NCI-H2196 treated with DMSO at 0.1 percent for 48 hours (cell line): ENCODE results near the gene TAL1.
A peak's percentile ranks its signal among the peaks of the same experiment; 100 is the strongest.

ENCODE experiments used
- DNase-seq: peaks from one replicate; lab custom pipeline; 2025; ENCODE audit not compliant: unreplicated experiment; lab: John Stamatoyannopoulos, UW

TAL1 gene

GRCh38 chr1:47189844-47190508 lies 42.0 kb downstream of the TAL1 start, which contains the start of gene PDZK1IP1:
TSS of gene PDZK1IP1 (minus strand) at chr1:47190036. CDS start at chr1:47189932, 104 bp downstream.
- DNase-seq: peak; percentile 24

DNA sequence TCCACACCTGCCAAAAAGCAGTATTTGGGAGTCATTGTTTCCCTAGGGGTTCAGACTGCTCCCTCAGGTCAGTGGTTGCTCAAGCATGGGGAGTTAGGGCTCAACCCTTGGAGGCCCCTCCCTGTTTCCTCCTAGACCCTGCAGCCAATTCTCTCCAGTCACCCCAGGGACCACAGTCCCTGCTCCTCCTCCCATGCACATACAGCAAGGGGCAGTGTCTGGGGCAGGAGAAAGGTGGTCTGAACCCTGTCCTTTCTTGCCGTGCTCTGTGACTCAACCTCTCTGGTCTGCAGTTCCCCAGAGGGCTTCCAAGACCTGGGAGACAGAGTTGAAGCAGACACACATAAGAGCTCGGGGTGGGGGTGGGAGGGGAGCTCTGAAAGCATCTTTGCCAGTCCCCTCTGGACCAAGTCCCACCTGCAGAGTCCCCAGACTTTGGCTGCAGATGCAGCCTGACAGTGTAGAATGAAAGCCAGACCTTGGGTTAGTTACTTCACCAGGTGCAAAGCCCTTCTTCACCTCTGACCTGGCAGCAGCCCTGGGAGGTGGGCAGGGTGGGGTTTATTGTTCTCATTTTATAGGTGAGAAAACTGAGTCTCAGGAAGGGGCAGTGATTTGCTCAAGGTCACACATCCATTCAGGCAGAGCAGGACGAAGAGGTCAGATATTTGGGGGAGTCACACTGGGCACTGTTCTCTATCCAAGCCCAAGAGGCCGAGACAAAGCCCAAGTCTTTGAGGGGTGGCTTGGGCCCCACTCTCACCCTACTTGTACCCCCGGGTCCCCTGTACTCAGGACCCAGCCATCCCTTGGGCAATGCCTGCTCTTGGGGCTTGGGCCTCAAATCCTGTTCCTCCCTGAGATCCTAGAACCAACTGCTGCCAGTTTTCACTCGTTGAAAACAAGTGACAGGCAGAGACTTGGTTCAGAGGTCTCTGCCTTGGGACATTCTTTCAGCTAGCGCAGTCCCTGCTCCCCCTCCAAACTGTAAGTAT lies 42.9 kb downstream of the TAL1 start:
- DNase-seq: no peak

DNA sequence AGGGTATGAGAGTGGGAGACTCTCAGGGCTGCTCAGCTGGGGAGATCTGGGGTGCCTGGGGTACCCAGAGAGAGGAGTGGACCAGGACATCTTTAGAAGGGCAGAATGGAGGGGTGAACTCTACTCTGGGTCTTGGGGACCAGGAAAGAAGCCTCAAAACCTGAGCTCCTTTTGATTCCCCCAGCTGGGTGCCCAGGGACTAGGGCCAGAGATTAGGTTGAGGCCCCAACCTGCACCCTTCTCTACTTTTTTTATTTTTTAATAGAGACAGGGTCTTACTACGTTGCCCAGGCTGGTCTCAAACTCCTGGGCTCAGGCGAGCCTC lies 44.1 kb downstream of the TAL1 start:
- no peak for DNase-seq

GRCh38 chr1:47187231-47187925 lies 44.6 kb downstream of the TAL1 start:
- no peak for DNase-seq

GRCh38 chr1:47186267-47187185 lies 45.5 kb downstream of the TAL1 start:
- DNase-seq: no peak

GRCh38 chr1:47184822-47185677 lies 47.0 kb downstream of the TAL1 start:
- no peak for DNase-seq

GRCh38 chr1:47184090-47184821 lies 47.8 kb downstream of the TAL1 start:
- no peak for DNase-seq

- DNase-seq: no peak
Observed at GRCh38 chr1:47183308-47184089, 48.5 kb downstream of the TAL1 start.

GRCh38 chr1:47182676-47183235 lies 49.3 kb downstream of the TAL1 start:
- DNase-seq: no peak

- no peak for DNase-seq
Observed at GRCh38 chr1:47181955-47182675, 49.9 kb downstream of the TAL1 start.

GRCh38 chr1:47181095-47181954 lies 50.7 kb downstream of the TAL1 start:
- no peak for DNase-seq

GRCh38 chr1:47180603-47181094 lies 51.4 kb downstream of the TAL1 start:
- DNase-seq: peak; percentile 38

DNA sequence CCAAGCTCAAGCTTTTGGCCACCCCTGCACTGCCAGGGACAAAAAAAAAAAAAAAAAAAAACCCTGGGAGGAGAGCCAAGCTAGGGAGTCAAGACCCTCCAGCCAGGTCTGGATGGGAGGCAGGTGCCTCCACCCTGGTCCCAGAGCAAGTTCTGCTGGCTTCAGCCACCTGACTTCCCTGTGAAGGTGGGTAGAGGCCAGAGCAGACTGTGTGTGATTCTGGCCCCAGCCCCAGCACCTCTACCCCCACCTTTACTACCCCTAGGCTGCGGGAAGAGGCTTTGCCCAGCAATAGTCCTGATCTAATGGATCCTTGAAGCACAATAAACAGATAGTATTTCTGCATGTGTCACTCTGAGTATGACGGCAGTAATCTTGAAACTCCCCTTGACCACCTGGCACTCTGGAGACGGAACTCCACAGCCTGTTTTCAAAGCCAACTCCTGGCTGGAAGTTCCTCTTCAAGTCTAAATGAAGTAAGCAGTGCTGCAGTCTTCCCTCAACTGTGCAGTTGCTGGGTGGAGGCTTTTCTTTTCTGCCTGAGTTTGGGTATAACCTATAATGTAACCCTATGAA lies 51.9 kb downstream of the TAL1 start:
- no peak for DNase-seq

GRCh38 chr1:47179017-47179987 lies 52.7 kb downstream of the TAL1 start:
- peak; percentile 87 for DNase-seq

GRCh38 chr1:47178654-47179016 lies 53.4 kb downstream of the TAL1 start:
- DNase-seq: no peak
